SK-N-MC (cell line): ENCODE measurements around the gene MPRIP.

ENCODE experiments used
- DNase-seq: peaks from one replicate; pipeline ENCODE4 v3.0.0-alpha.2; 2011; ENCODE audit warnings: low read depth, low spot score
- H3K27ac ChIP-seq: fragments of 200-600 bp; sonication (generic); 2 replicates; pipeline ENCODE4 v1.5.1; 2016; ENCODE audit warnings: mixed run types
- H3K36me3 ChIP-seq: fragments of 200-600 bp; sonication (generic); 2 replicates; pipeline ENCODE4 v1.6.1; 2017; ENCODE audit warnings: antibody characterized with exemption, low read length, mixed read lengths; ENCODE audit not compliant: insufficient read depth
- H3K4me3 ChIP-seq: fragments of 200-600 bp; sonication (generic); 2 replicates; pipeline ENCODE4 v1.5.1; 2016
- H3K9ac ChIP-seq: fragments of 200-600 bp; sonication (generic); 2 replicates; pipeline ENCODE4 v1.8.0; 2017; ENCODE audit warnings: mixed run types, mixed read lengths; ENCODE audit not compliant: insufficient read length
- H3K9me3 ChIP-seq: fragments of 200-600 bp; sonication (generic); 2 replicates; pipeline ENCODE4 v1.6.1; 2017; ENCODE audit warnings: low read depth, mild to moderate bottlenecking, antibody characterized with exemption, low read length, moderate library complexity, mixed read lengths
- EZH2 ChIP-seq: fragments of 200-600 bp; sonication (generic); IDR thresholded peaks from one replicate; pipeline ENCODE4 v1.6.1; 2017; ENCODE audit warnings: antibody characterized with exemption
- FOXP2 ChIP-seq: optimal IDR thresholded peaks from 2 replicates; pipeline ENCODE3; 2011; ENCODE audit warnings: mild to moderate bottlenecking, moderate library complexity; ENCODE audit not compliant: insufficient read depth; ENCODE audit errors: extremely low read length, control extremely low read depth
- POLR2AphosphoS5 ChIP-seq: IDR thresholded peaks from 2 replicates; pipeline ENCODE4 v1.6.1; 2012; ENCODE audit warnings: mild to moderate bottlenecking, low read depth, low read length, borderline replicate concordance

Gene MPRIP

DNA sequence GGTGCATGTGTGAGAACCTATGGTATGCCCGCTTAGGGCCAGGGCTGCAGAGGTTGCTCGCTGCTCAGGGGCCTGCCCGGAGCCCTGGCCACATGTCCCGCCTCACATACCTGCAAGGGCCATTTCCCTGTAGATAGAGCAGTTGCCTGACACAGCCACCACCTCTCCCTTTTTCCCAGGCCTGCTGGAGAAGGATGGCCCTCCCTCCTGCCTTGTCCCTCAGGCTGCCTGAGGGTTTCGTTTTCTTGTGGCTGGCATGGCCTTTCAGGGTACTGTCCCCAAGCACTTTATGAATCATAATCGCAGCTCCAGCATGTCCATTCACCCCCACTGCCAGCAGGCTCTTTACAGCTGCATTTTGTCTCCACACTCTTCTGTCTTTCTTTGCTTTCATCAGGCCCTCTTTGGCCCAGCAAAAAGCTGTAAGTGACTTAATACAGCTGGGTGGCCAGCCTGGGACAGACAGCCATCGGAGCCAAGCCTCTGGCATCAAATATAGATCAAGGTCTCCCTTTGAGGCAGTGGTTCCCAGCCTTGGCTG, 65.7 kb downstream of the MPRIP start:
- no peak for DNase-seq
- Histone ChIP-seq H3K9ac (no peak overlapping the region), H3K4me3 (no peak overlapping the region), H3K36me3 (no peaks in the 10 kb centered on the region), H3K27ac (no peak overlapping the region), H3K9me3 (no peaks in the 10 kb centered on the region)
- TF ChIP-seq FOXP2 (no peak), POLR2AphosphoS5 (no peak)

DNA sequence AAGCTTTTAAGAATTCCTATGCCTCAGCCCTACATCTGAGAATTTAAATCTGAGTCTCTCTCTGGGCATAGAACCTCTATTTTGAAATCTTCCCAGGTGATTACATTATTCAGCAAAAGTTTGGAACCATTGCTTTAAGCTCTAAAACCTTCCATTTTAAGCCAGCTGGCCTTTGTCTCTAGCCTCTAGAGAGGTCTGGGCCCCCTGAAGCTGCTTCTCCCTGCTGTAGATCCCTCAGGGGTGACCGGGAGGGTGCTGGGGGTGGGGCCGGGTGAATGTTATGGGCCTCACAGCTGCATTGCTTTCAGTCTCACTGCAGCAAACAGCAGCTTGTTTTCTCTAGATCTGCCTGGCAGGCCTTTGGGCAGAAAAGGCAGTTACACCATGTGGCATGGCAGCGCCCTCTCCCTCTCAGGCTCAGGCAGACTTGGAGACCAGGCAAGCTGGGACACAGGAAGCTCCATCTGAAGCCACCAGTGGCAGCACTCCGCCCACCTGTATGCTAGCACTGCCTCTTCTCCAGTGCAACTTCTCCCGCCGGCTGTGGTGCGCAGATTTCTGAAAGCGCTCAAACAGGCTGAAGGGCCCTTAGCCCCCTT, 66.3 kb downstream of the MPRIP start:
- H3K9ac ChIP-seq, result no peak overlapping the region

DNA sequence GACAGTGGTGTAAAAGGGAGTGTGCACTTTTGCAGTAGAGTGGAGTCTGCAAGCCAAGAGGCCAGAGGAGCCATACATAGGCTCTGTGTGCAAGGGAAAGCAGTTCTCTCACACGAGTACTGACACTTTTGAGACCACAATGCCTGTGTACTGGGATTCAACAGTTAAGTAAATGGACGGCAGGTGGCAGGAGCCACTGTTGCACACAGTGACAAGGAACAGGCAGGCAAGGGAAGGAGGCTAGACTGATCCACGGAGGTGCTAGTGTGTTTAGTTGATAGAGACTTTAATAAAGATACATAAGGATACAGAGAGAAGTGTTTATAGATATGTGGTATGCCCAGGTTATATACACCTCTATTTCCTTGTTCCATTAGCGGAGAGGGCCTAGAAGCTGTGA, 67.0 kb downstream of the MPRIP start:
- no peaks in the 10 kb centered on the region for H3K9me3 ChIP-seq
- no peak for DNase-seq
- no peak overlapping the region for H3K27ac ChIP-seq
- H3K4me3 ChIP-seq, result no peak overlapping the region
- TF ChIP-seq FOXP2 (no peak), EZH2 (no peak), POLR2AphosphoS5 (no peak)
- no peaks in the 10 kb centered on the region for H3K36me3 ChIP-seq
- H3K9ac ChIP-seq, result no peak overlapping the region

More for the DNA sequence above, 66.3 kb downstream of the MPRIP start:
- TF ChIP-seq POLR2AphosphoS5 (no peak), EZH2 (no peak), FOXP2 (no peak)
- Histone ChIP-seq H3K27ac (no peak overlapping the region), H3K4me3 (no peak overlapping the region), H3K9me3 (no peaks in the 10 kb centered on the region), H3K36me3 (no peaks in the 10 kb centered on the region)
- DNase-seq, result no peak

DNA sequence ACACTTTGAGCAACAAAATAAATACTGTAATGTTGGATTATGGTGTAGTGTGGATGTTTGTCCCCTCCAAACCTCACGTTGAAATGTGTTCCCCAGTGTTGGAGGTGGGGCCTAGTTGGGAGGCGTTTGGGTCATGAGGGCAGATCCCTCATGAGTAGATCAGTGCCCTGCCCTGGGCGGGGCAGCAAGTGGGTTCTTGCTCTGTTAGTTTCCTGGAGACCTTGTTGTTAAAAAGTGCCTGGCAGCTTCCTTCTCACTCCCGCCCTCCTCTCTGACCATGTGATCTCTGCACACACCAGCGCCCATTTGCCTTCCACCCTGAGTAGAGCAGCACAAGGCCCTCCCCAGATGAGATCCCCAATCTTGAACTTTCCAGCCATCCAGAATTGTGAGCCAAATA, 67.7 kb downstream of the MPRIP start:
- no peak overlapping the region for H3K9ac ChIP-seq
- no peak for DNase-seq
- no peak overlapping the region for H3K27ac ChIP-seq

DNA sequence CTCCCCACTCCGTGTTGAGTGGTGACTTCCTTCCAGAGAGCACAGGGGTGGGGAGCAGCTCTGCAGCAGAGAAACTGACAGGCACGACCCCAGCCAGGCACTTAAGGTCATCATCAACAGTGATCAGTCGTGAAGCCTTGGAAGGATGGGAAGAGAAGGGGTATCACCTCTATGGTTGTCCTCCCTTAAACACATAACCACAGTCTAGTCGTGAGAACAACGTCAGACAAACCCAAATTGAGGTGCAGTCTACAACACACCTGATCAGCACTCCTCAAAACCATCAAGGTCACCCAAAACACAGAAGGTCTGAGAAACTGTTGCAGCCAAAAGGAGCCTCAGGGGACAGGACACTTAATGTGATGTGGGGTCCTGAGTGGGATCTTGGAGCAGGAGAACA, 68.3 kb downstream of the MPRIP start:
- DNase-seq, result no peak
- H3K9ac ChIP-seq, result no peak overlapping the region
- no peaks in the 10 kb centered on the region for H3K36me3 ChIP-seq
- H3K27ac ChIP-seq, result no peak overlapping the region
- H3K9me3 ChIP-seq, result no peaks in the 10 kb centered on the region
- H3K4me3 ChIP-seq, result no peak overlapping the region
- TF ChIP-seq FOXP2, result no peak

More for the DNA sequence above, 67.7 kb downstream of the MPRIP start:
- no peaks in the 10 kb centered on the region for H3K9me3 ChIP-seq
- H3K36me3 ChIP-seq, result no peaks in the 10 kb centered on the region
- no peak overlapping the region for H3K4me3 ChIP-seq
- TF ChIP-seq FOXP2 (no peak), POLR2AphosphoS5 (no peak), EZH2 (no peak)

DNA sequence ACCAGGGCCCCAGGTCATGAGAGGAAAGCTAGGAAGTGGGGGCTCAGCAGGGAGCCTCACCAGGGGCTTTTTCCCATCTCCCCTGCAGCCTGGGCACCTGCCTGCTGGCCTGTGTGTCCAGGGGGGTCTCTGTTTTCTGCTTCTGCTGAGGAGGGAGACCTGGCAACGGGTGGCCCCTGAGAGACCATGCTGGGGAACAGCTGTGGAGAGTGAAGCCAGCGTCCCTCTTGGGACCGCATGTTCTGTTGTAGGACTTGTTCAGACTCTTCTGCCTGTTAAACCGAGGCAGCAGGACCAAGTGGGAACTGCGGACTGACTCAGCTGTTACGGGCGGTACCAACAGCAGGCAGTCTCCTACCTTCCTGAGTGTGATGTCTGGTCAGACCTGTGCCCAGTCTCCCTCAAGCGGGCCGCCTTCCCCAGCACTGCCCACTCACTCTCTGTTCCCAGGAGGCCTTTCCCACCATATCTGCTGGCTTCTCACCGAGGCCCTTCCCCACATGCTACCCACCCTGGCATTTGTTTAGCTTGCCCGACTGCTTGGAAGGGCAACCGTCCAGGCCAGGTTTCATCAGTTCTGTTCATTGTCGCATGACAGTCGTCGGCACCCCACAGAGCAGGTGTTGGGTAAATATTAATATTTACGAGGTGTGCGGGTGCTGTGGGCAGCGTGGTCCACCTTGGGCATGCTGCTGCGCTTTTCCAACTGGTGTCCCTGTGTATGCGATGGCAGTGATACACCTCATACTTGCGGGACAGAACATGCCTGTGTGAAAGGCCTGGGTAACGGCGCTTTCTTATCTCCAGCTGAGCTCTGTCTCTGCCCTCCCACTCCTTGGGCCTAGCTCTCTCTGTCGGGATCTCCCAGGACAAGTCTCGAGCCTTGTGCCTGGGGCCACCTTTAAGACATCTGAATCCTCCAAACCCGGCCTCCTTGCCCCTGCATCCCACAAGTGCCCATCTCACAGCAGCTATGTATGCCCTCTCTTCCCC, 69.4 kb downstream of the MPRIP start:
- Histone ChIP-seq H3K27ac (no peak overlapping the region), H3K36me3 (no peaks in the 10 kb centered on the region), H3K9ac (no peak overlapping the region), H3K4me3 (no peak overlapping the region), H3K9me3 (no peaks in the 10 kb centered on the region)
- TF ChIP-seq POLR2AphosphoS5 (no peak), FOXP2 (no peak), EZH2 (no peak)
- DNase-seq, result no peak

DNA sequence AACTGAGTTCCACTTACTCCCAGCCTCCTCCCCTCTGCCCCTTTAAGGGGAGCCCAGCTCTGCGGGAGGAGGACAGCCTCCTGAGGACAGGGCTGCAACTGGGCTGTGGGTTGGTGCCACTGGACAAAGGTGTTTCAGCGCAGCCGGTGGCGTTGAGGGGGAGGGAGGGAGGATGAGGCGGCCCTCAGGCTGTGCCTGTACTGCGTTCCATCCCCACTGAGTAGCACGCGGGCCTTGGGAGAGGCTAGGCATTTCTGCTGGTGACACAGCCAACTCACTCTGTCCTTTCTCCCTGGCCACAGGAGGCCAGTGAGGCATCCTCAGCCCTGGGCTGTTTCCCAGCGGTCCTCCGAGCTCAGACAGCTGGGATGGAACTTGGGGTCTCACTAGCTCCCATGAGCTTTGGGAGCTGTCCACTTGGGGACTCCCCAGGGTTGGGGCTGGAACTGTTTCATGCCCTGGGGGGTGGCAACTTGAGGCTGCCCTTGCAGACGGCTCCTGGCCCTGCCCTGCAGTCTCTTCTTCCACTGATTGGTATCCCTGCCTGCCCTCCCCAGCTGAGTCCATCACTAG, 70.5 kb downstream of the MPRIP start:
- TF ChIP-seq POLR2AphosphoS5 (no peak), EZH2 (no peak), FOXP2 (no peak)
- no peak for DNase-seq
- H3K4me3 ChIP-seq, result no peak overlapping the region
- H3K36me3 ChIP-seq, result no peaks in the 10 kb centered on the region
- no peaks in the 10 kb centered on the region for H3K9me3 ChIP-seq
- H3K27ac ChIP-seq, result no peak overlapping the region
- H3K9ac ChIP-seq, result no peak overlapping the region

DNA sequence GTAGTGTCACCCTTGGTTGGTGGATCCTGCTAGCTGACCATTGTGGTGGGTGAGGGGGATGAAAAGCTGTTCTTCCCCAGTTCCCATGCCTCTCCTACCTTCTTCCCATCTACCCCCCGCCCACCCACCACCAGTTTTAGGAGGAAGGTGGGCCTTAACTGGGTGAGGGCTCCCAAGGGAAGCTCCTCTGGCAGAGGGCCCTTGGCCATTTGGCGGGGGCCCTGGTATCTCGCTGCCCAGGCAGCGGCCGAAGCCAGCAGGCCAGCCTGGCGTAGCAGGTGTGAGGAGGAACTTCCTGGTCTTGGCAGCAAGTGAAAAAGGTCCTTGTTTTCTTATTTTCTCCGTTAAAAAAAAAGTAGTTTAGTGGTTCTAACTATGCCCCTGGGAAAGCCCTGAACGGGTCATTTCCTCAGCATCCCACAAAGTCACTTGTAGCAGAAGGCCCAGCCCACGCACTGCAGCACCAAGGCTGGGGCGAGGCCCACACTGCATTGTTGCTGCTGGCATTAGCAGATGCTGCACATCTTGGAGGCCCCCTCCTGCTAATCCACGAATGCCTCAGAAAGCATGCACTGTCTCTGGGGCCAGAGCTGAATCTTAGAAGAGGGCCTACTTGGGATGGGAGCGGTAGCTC, 72.5 kb downstream of the MPRIP start:
- Histone ChIP-seq H3K36me3 (no peaks in the 10 kb centered on the region), H3K27ac (no peak overlapping the region), H3K4me3 (no peak overlapping the region), H3K9ac (no peak overlapping the region), H3K9me3 (no peaks in the 10 kb centered on the region)
- TF ChIP-seq POLR2AphosphoS5, result no peak
- no peak for TF ChIP-seq FOXP2
- TF ChIP-seq EZH2, result no peak
- no peak for DNase-seq
